H9 (cell line): Measurements from ENCODE around the gene SETBP1. TPM values are rescaled to one million over a fixed set of nuclear protein-coding genes. Genes with fewer than 3 reads are reported as not detected.

Experiments used
- DNase-seq: peaks from one replicate; pipeline ENCODE4 v3.0.0-alpha.2; 2017
- H2AFZ ChIP-seq: one replicate; pipeline ENCODE4 v1.6.1; 2013; ENCODE audit warnings: mild to moderate bottlenecking, low read length, control low read depth, moderate library complexity
- H2AK5ac ChIP-seq: 2 replicates; pipeline ENCODE4 v1.6.1; 2013; ENCODE audit warnings: low read length, control low read depth, mixed read lengths; ENCODE audit not compliant: insufficient read length
- H2BK120ac ChIP-seq: one replicate; pipeline ENCODE4 v1.6.1; 2013; ENCODE audit warnings: low read depth, mild to moderate bottlenecking, low read length, control low read depth, inconsistent platforms; ENCODE audit not compliant: poor library complexity, severe bottlenecking
- H2BK12ac ChIP-seq: 2 replicates; pipeline ENCODE4 v1.6.1; 2013; ENCODE audit warnings: low read length, control low read depth, mixed read lengths, low read depth; ENCODE audit not compliant: insufficient read length
- H2BK15ac ChIP-seq: 2 replicates; pipeline ENCODE4 v1.6.1; 2013; ENCODE audit warnings: low read depth, low read length, control low read depth
- H2BK20ac ChIP-seq: one replicate; pipeline ENCODE4 v1.6.1; 2013; ENCODE audit warnings: low read depth, mild to moderate bottlenecking, low read length, control low read depth, inconsistent platforms; ENCODE audit not compliant: poor library complexity, severe bottlenecking
- H2BK5ac ChIP-seq: 2 replicates; pipeline ENCODE4 v1.6.1; 2013; ENCODE audit warnings: low read length, control low read depth, mixed read lengths; ENCODE audit not compliant: insufficient read length
- H3K14ac ChIP-seq: 2 replicates; pipeline ENCODE4 v1.6.1; 2013; ENCODE audit warnings: low read length, control low read depth; ENCODE audit not compliant: insufficient read depth
- H3K18ac ChIP-seq: 2 replicates; pipeline ENCODE4 v1.6.1; 2013; ENCODE audit warnings: low read depth, mild to moderate bottlenecking, mixed read lengths, low read length, control low read depth; ENCODE audit not compliant: insufficient read length
- H3K23ac ChIP-seq: 2 replicates; pipeline ENCODE4 v1.6.1; 2013; ENCODE audit warnings: low read length, control low read depth, mixed read lengths, low read depth; ENCODE audit not compliant: insufficient read length
- H3K23me2 ChIP-seq: 2 replicates; pipeline ENCODE4 v1.6.1; 2013; ENCODE audit warnings: low read depth, mild to moderate bottlenecking, mixed read lengths, low read length, control low read depth; ENCODE audit not compliant: insufficient read length, poor library complexity, severe bottlenecking
- H3K27ac ChIP-seq: 2 replicates; pipeline ENCODE4 v1.5.1; 2013; ENCODE audit warnings: low read length, control low read depth, mixed read lengths, low read depth; ENCODE audit not compliant: insufficient read length
- H3K27me3 ChIP-seq: 2 replicates; pipeline ENCODE4 v1.6.1; 2013; ENCODE audit warnings: low read length, control low read depth, inconsistent platforms; ENCODE audit not compliant: insufficient read depth
- H3K4ac ChIP-seq: 2 replicates; pipeline ENCODE4 v1.6.1; 2013; ENCODE audit warnings: low read depth, mild to moderate bottlenecking, control low read depth, inconsistent platforms, low read length, moderate library complexity
- H3K4me1 ChIP-seq: 2 replicates; pipeline ENCODE4 v1.6.1; 2013; ENCODE audit warnings: low read length, control low read depth, inconsistent platforms; ENCODE audit not compliant: insufficient read depth
- H3K4me2 ChIP-seq: 2 replicates; pipeline ENCODE4 v1.6.1; 2013; ENCODE audit warnings: low read length, control low read depth, mixed read lengths; ENCODE audit not compliant: insufficient read length, insufficient read depth
- H3K56ac ChIP-seq: 2 replicates; pipeline ENCODE4 v1.6.1; 2013; ENCODE audit warnings: low read depth, mild to moderate bottlenecking, mixed read lengths, low read length, control low read depth; ENCODE audit not compliant: insufficient read length
- H3K79me1 ChIP-seq: 2 replicates; pipeline ENCODE4 v1.6.1; 2013; ENCODE audit warnings: low read depth, mild to moderate bottlenecking, moderate library complexity, low read length, control low read depth, inconsistent platforms; ENCODE audit not compliant: insufficient read depth, poor library complexity, severe bottlenecking
- H3K79me2 ChIP-seq: 2 replicates; pipeline ENCODE4 v1.6.1; 2013; ENCODE audit warnings: low read length, control low read depth, inconsistent platforms; ENCODE audit not compliant: insufficient read depth
- H3K9ac ChIP-seq: 2 replicates; pipeline ENCODE4 v1.6.1; 2013; ENCODE audit warnings: low read length, control low read depth, mixed read lengths; ENCODE audit not compliant: insufficient read length; ENCODE audit errors: extremely low read depth
- H3K9me3 ChIP-seq: one replicate; pipeline ENCODE4 v1.6.1; 2013; ENCODE audit warnings: low read depth, low read length, inconsistent platforms; ENCODE audit not compliant: control insufficient read depth
- H3T11ph ChIP-seq: one replicate; pipeline ENCODE4 v1.6.1; 2013; ENCODE audit warnings: mild to moderate bottlenecking, low read length, control low read depth, inconsistent platforms
- H4K20me1 ChIP-seq: one replicate; pipeline ENCODE4 v1.6.1; 2013; ENCODE audit not compliant: control insufficient read depth, insufficient read length, insufficient read depth
- H4K5ac ChIP-seq: 2 replicates; pipeline ENCODE4 v1.6.1; 2013; ENCODE audit warnings: low read depth, mild to moderate bottlenecking, mixed read lengths, low read length, control low read depth; ENCODE audit not compliant: insufficient read length
- H4K8ac ChIP-seq: replicated peaks from 2 replicates; pipeline ENCODE4 v1.6.1; 2013; ENCODE audit warnings: low read length, control low read depth, mixed read lengths, low read depth; ENCODE audit not compliant: insufficient read length
- H4K91ac ChIP-seq: 2 replicates; pipeline ENCODE4 v1.6.1; 2013; ENCODE audit warnings: low read depth, mild to moderate bottlenecking, moderate library complexity, mixed read lengths, low read length, control low read depth; ENCODE audit not compliant: insufficient read length
- H3K27ac Mint-ChIP-seq, 3 experiments: 2 replicates in 2 of 3; 3 replicates in 1 of 3; pipeline ENCODE4 v1.8.0; 2020 to 2021; ENCODE audit warnings: mixed read lengths in 3 of 3, mild to moderate bottlenecking in 1 of 3, moderate library complexity in 1 of 3
- H3K27me3 Mint-ChIP-seq: 2 replicates; pipeline ENCODE4 v1.8.0; 2021; ENCODE audit warnings: low read depth, mild to moderate bottlenecking, moderate library complexity, mixed read lengths
- H3K36me3 Mint-ChIP-seq, 3 experiments: 2 replicates in 2 of 3; 3 replicates in 1 of 3; pipeline ENCODE4 v1.8.0; 2020 to 2021; ENCODE audit warnings: low read depth in 3 of 3, mixed read lengths in 3 of 3; ENCODE audit not compliant: insufficient read depth in 1 of 3
- H3K4me1 Mint-ChIP-seq, 2 experiments: 2 replicates each; pipeline ENCODE4 v1.8.0; 2020; ENCODE audit warnings: mixed read lengths in 2 of 2
- H3K4me3 Mint-ChIP-seq, 2 experiments: 2 replicates in 1 of 2; 3 replicates in 1 of 2; pipeline ENCODE4 v1.8.0; 2020 to 2021; ENCODE audit warnings: mild to moderate bottlenecking in 2 of 2, mixed read lengths in 2 of 2, moderate library complexity in 1 of 2
- H3K9me3 Mint-ChIP-seq, 2 experiments: 2 replicates in 1 of 2; 3 replicates in 1 of 2; pipeline ENCODE4 v1.8.0; 2020; ENCODE audit warnings: mild to moderate bottlenecking in 2 of 2, mixed read lengths in 2 of 2, moderate library complexity in 1 of 2
- WGBS: extraction: QIAGEN DNeasy Blood & Tissue Kit; methylation state at CpG from one replicate; pipeline ENCODE4 v1.1.7; 2013; ENCODE audit warnings: missing lambda C conversion rate, low lambda C conversion rate, mixed read lengths; ENCODE audit not compliant: insufficient read length; ENCODE audit errors: extremely low coverage; 5-methylcytosine and 5-hydroxymethylcytosine counted together
- total RNA-seq: library from RNA; stranded (reverse); gene quantifications from 2 replicates; pipeline ENCODE4 v1.2.1, GENCODE V29; 2021
- TF ChIP-seq, protein P1 (sequence below): fragments of 200-600 bp; sonication (generic); conservative IDR thresholded peaks from 3 replicates; pipeline ENCODE4 v1.8.0; 2021; ENCODE audit warnings: antibody characterized with exemption, mild to moderate bottlenecking

Gene SETBP1
- total RNA-seq, 1 experiment from 2014 or later, result 4.6 TPM

DNA sequence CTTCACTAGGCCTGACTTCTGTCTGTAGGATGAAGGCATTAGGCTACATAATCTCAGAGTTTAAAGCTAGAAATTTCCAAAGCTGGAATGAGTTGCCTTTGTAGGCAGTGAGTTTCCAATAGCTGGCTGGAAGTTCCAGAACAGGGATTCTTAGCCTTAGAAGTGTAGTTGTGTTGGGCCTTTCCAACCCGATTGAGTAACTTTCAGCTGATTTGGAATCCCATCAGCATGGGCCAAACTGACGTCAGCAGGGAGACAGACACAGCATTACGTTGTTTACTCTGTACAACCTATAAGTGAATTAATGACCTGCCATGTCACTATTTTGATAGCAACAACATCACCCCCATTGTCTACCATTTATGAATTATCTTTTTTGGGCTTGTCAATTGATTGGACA lies 56.9 kb downstream of the SETBP1 start:
- Histone ChIP-seq H4K20me1 (no peaks in the 10 kb centered on the region), H3K27me3 (no peaks in the 10 kb centered on the region), H3K79me2 (no peaks in the 10 kb centered on the region), H3K4me1 (peaks cover 5% of the 10 kb centered on the region; the same call in 1 of the 2 replicates), H3K14ac (no peak overlapping the region), H2BK20ac (no peak overlapping the region), H3K79me1 (no peaks in the 10 kb centered on the region), H3K4me2 (no peak overlapping the region), H3K9ac (no peak overlapping the region), H3K18ac (no peak overlapping the region), H3K9me3 (no peaks in the 10 kb centered on the region), H3K4ac (no peak overlapping the region), H3K23me2 (no peaks in the 10 kb centered on the region), H3K27ac (no peak overlapping the region), H2BK120ac (no peak overlapping the region), H2BK15ac (no peak overlapping the region), H4K8ac (no peak overlapping the region), H3K56ac (no peak overlapping the region), H2BK5ac (no peak overlapping the region), H3K23ac (no peak overlapping the region), H3T11ph (no peak overlapping the region), H2AK5ac (no peak overlapping the region), H2AFZ (no peak overlapping the region), H2BK12ac (no peak overlapping the region), H4K5ac (no peak overlapping the region), H4K91ac (no peak overlapping the region)
- DNase-seq, result no peak
- H3K4me3 Mint-ChIP-seq, result no peak overlapping the region
- no CpG with 5 or more reads among the region's 3 CpGs for WGBS
- no peaks in the 10 kb centered on the region for H3K27me3 Mint-ChIP-seq
- H3K27ac Mint-ChIP-seq, result no peak overlapping the region
- H3K36me3 Mint-ChIP-seq, result no peaks in the 10 kb centered on the region
- TF ChIP-seq, protein P1, sequence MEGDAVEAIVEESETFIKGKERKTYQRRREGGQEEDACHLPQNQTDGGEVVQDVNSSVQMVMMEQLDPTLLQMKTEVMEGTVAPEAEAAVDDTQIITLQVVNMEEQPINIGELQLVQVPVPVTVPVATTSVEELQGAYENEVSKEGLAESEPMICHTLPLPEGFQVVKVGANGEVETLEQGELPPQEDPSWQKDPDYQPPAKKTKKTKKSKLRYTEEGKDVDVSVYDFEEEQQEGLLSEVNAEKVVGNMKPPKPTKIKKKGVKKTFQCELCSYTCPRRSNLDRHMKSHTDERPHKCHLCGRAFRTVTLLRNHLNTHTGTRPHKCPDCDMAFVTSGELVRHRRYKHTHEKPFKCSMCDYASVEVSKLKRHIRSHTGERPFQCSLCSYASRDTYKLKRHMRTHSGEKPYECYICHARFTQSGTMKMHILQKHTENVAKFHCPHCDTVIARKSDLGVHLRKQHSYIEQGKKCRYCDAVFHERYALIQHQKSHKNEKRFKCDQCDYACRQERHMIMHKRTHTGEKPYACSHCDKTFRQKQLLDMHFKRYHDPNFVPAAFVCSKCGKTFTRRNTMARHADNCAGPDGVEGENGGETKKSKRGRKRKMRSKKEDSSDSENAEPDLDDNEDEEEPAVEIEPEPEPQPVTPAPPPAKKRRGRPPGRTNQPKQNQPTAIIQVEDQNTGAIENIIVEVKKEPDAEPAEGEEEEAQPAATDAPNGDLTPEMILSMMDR, result no peak
- peaks cover 12 to 23% of the 10 kb centered on the region in 2 experiments for H3K4me1 Mint-ChIP-seq
- H3K9me3 Mint-ChIP-seq, result no peaks in the 10 kb centered on the region
